BLaER1 treated with 17β-estradiol and CSF1 and Interleukin-3, amounts not matched to agents 10 nM and 100 nM (cell line): ENCODE measurements around the gene PPY.
"Not testable (repeated sequence)": the region's sequence is repeated elsewhere in the genome, so short reads cannot be mapped to it uniquely, and the experiment has no call there.

Source experiments
- H3K27ac ChIP-seq, 11 experiments: shearing (Covaris generic); formaldehyde crosslinking; 2 replicates each; pipeline ENCODE4 v1.8.1; 2022
- H3K27me3 ChIP-seq, 11 experiments: shearing (Covaris generic); formaldehyde crosslinking; 2 replicates each; pipeline ENCODE4 v1.8.1; 2022
- H3K36me3 ChIP-seq, 11 experiments: shearing (Covaris generic); formaldehyde crosslinking; 2 replicates each; pipeline ENCODE4 v1.8.1; 2022
- H3K4me1 ChIP-seq, 10 experiments: shearing (Covaris generic); formaldehyde crosslinking; 2 replicates each; pipeline ENCODE4 v1.8.1; 2022
- H3K4me2 ChIP-seq, 11 experiments: shearing (Covaris generic); formaldehyde crosslinking; 2 replicates each; pipeline ENCODE4 v1.8.1; 2022
- H3K4me3 ChIP-seq, 10 experiments: shearing (Covaris generic); formaldehyde crosslinking; 2 replicates each; pipeline ENCODE4 v1.8.1; 2022
- H3K9ac ChIP-seq, 11 experiments: shearing (Covaris generic); formaldehyde crosslinking; 2 replicates each; pipeline ENCODE4 v1.8.1; 2022
- H3K9me3 ChIP-seq, 11 experiments: shearing (Covaris generic); formaldehyde crosslinking; replicated peaks in 1 of 11; 2 replicates each; pipeline ENCODE4 v1.8.1; 2022
- H4K20me1 ChIP-seq, 11 experiments: shearing (Covaris generic); formaldehyde crosslinking; 2 replicates each; pipeline ENCODE4 v1.8.1; 2022
- Cebpa-rat ChIP-seq, 11 experiments: shearing (Covaris generic); IDR thresholded peaks; 2 replicates each; pipeline ENCODE4 v1.8.1; 2022

The PPY gene

DNA sequence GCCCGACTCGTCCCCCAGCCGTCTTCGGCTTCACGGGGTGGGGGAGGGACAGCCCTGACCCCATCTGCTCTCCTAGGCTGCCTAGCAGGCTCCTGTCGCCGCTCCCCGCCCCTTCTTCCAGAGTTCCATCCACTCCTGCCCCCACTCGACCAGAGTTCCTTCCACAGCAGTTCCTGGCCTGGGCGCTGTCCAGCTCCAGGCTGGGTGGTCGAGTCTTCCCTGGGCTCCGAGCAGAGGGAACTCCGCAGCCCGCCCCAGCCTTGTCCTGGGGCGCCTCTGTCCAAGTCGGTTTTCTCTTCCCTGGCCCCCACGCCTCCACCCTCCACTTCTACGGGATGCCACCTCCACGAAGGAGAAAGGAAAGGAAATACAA lies 10.1 kb upstream of the PPY start:
- TF ChIP-seq Cebpa-rat (IDR thresholded peaks at IDR 0.05): no peak
- H3K4me3 ChIP-seq: no peak overlapping the region
- H4K20me1 ChIP-seq: no peaks in the 10 kb centered on the region; a peak in 1 of 22 replicates
- peaks cover 23 to 42% (median 32%) of the 10 kb centered on the region in 11 experiments for H3K27me3 ChIP-seq
- H3K9ac ChIP-seq: no peak overlapping the region
- H3K27ac ChIP-seq: no peak overlapping the region
- H3K36me3 ChIP-seq: no peaks in the 10 kb centered on the region
- H3K4me1 ChIP-seq: peaks cover under 1 to 36% (median 14%) of the 10 kb centered on the region in 10 experiments; a peak in 13 of 20 replicates
- H3K4me2 ChIP-seq: peak overlapping the region in 3 of 11 experiments; percentile 7 to 43 (median 31); a peak in 6 of 22 replicates
- H3K9me3 ChIP-seq: no peaks in the 10 kb centered on the region

DNA sequence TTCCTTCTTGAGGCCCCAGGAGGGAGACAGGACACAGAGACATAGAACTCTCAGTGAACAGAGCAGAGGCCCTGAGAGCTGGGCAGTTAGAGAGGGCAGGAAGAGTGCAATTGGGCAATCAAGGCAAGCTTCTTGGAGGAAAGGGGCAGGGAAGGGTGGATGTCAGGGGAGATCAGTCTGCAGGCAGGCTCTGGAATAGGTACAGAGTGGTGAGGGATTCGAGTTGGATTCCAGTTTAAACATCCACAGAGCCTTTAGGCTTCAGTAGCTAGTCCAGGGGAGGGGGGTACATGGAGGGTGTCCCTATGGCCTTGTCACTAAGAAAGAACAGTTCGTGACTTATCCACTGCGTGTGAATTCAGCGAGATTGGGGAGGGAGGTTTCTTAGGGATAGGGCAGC lies 9.5 kb upstream of the PPY start:
- Histone ChIP-seq H3K9me3 (no peaks in the 10 kb centered on the region), H3K27me3 (peaks cover 23 to 42% (median 32%) of the 10 kb centered on the region in 11 experiments), H3K9ac (no peak overlapping the region), H3K27ac (no peak overlapping the region), H3K36me3 (no peaks in the 10 kb centered on the region), H3K4me2 (no peak overlapping the region), H3K4me1 (peaks cover 6 to 42% (median 20%) of the 10 kb centered on the region in 10 experiments; a peak in 18 of 20 replicates), H4K20me1 (no peaks in the 10 kb centered on the region; a peak in 1 of 22 replicates), H3K4me3 (no peak overlapping the region)
- TF ChIP-seq Cebpa-rat (IDR thresholded peaks at IDR 0.05): no peak

DNA sequence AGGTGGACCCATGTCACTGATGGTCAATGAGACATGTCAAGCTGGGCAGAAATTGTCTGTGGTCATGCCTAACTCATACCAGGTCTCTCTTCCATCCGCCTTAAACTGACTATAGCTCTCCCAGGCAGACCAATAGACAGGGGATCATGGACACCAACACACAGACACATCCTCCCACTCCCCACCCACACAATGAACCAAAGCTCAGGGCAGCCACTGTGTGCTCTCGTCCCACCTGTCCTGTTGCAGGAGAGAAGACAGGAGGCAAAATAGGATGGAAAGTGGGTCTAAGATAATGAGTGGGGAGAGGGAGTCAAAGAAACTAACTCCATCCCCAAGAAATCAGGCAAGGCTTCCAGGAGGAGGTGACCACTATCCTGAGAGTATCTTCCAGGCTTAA lies 8.3 kb upstream of the PPY start:
- TF ChIP-seq Cebpa-rat (IDR thresholded peaks at IDR 0.05): no peak
- Histone ChIP-seq H3K36me3 (no peaks in the 10 kb centered on the region), H3K27me3 (peaks cover 23 to 42% (median 32%) of the 10 kb centered on the region in 11 experiments), H3K4me1 (peaks cover 10 to 54% (median 30%) of the 10 kb centered on the region in 10 experiments; a peak in 18 of 20 replicates), H3K4me3 (no peak overlapping the region), H3K27ac (no peak overlapping the region), H3K4me2 (no peak overlapping the region), H3K9ac (no peak overlapping the region), H3K9me3 (no peaks in the 10 kb centered on the region), H4K20me1 (no peaks in the 10 kb centered on the region; a peak in 1 of 22 replicates)

DNA sequence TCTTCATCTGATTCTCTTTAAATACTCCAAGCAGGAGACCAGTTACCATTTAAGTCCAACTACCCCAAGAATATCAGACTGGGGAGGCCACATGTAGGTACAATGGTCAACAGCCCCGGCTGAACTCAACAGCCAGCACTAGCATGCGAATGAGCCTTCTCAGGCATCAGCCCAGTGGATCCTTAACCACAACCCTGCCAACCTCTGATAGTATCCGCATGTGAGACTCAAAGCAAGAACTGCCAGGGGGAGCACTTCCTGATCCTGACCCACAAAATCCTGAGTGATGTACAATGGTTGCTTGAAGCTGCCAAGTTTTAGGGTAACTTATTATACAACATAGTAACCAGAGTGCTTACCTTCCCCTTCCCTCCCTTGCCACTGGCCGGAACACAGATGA lies 7.5 kb upstream of the PPY start:
- no peak for TF ChIP-seq Cebpa-rat (IDR thresholded peaks at IDR 0.05)
- H3K9ac ChIP-seq: no peak overlapping the region
- peaks cover 10 to 53% (median 36%) of the 10 kb centered on the region in 10 experiments; a peak in 18 of 20 replicates for H3K4me1 ChIP-seq
- H4K20me1 ChIP-seq: no peaks in the 10 kb centered on the region; a peak in 1 of 22 replicates
- H3K27ac ChIP-seq: no peak overlapping the region
- no peak overlapping the region for H3K4me3 ChIP-seq
- H3K9me3 ChIP-seq: no peaks in the 10 kb centered on the region
- H3K4me2 ChIP-seq: peak overlapping the region in 4 of 11 experiments; percentile 8 to 38 (median 18); a peak in 2 of 22 replicates
- H3K36me3 ChIP-seq: no peaks in the 10 kb centered on the region
- peaks cover 23 to 42% (median 32%) of the 10 kb centered on the region in 11 experiments for H3K27me3 ChIP-seq

DNA sequence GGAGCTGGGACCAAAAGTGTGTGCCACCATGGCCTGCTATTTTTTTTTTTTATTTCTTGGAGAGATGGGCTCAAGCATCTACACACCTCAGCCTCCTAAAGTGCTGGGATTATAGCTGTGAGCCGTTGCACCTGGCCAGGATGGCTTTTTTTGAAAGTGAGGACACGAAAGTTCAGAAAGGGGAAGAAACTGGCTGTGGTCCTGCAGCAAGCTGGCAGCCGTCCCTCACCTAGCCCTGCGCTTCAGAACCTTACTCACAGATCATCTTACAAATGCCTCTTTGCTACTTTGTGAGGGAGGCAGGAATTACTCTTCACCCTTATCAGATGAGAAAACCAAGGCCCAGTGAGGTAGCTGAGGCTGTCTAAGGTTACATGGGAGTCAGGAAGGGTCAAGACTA lies 4.5 kb upstream of the PPY start:
- Histone ChIP-seq H3K9me3 (no peaks in the 10 kb centered on the region), H3K4me2 (peak overlapping the region; percentile 20 to 66 (median 45); a peak in 20 of 22 replicates), H3K4me1 (peaks cover 15 to 42% (median 26%) of the 10 kb centered on the region in 10 experiments; a peak in 19 of 20 replicates), H3K27me3 (peaks cover under 1 to 12% (median 5%) of the 10 kb centered on the region in 11 experiments; a peak in 20 of 22 replicates), H4K20me1 (no peaks in the 10 kb centered on the region), H3K4me3 (no peak overlapping the region), H3K9ac (no peak overlapping the region), H3K27ac (no peak overlapping the region), H3K36me3 (no peaks in the 10 kb centered on the region)
- TF ChIP-seq Cebpa-rat (IDR thresholded peaks at IDR 0.05): no peak

DNA sequence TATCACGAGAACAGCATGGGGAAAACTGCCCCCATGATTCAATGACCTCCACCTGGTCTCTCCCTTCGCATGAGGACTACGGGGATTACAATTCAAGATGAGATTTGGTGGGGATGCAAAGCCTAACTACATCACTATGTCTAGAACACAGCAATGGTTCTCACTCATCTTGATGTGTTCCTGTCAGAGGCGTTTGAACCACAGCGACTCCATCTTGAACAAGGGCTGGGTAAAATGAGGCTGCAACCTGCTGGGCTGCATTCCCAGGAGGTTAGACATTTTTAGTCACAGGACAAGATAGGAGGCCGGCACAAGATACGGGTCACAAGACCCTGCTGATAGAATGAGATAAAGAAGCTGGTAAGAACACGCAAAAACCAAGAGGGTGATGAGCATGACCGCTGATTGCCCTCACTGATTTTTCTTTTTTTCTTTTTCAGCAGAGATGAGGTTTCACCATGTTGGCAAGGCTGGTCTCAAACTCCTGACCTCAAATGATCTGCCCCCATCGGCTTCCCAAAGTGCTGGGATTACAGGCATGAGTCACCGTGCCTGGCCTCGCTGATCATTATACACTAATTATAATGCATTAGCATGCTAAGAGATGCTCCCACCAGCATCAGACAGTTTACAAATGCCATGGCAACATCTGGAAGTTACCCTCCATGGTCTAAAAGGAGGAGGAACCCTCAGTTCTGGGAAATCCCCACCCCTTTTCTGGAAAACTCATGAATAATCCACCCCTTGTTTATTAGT lies 3.0 kb upstream of the PPY start:
- Histone ChIP-seq H4K20me1 (no peaks in the 10 kb centered on the region), H3K4me3 (no peak overlapping the region), H3K9me3 (no peaks in the 10 kb centered on the region), H3K36me3 (no peaks in the 10 kb centered on the region), H3K27me3 (no peaks in the 10 kb centered on the region), H3K4me1 (peaks cover 15 to 49% (median 34%) of the 10 kb centered on the region in 10 experiments; a peak in 19 of 20 replicates), H3K4me2 (peak overlapping the region in 3 of 11 experiments; percentile 20 to 47 (median 32); a peak in 3 of 22 replicates), H3K9ac (no peak overlapping the region), H3K27ac (no peak overlapping the region)
- TF ChIP-seq Cebpa-rat (IDR thresholded peaks at IDR 0.05): no peak

DNA sequence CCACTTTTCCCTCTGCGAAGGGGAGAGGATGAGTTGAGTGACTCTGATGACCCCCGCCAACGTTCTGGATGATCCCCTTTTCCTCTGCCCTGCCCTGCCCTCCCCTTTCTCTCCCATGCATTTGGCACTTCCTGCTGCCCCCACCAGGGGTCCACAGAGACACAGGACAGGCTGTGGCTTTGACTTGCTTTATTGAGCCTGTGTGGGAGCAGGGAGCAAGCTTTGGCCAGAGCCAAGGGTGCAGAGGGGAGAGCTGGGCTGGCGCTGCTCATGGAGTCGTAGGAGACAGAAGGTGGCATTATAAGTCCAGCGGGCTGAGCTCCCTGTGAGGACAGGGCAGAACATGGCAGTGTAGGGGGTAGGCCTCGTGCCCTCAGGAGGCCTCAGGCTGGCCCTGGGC lies 1.6 kb downstream of the PPY start:
- H3K27me3 ChIP-seq: peaks cover 0 to 9% (median 4%) of the 10 kb centered on the region in 11 experiments; a peak in 7 of 22 replicates
- no peak overlapping the region for H3K27ac ChIP-seq
- no peak overlapping the region for H3K4me3 ChIP-seq
- peaks cover 8 to 46% (median 35%) of the 10 kb centered on the region in 10 experiments; a peak in 19 of 20 replicates for H3K4me1 ChIP-seq
- peak overlapping the region in 8 of 11 experiments; percentile 7 to 91 (median 74); a peak in 5 of 22 replicates for H3K4me2 ChIP-seq
- H4K20me1 ChIP-seq: no peaks in the 10 kb centered on the region
- no peaks in the 10 kb centered on the region for H3K36me3 ChIP-seq
- TF ChIP-seq Cebpa-rat (IDR thresholded peaks at IDR 0.05): no peak
- no peaks in the 10 kb centered on the region for H3K9me3 ChIP-seq
- peak overlapping the region in 4 of 11 experiments; percentile 18 to 44 (median 27); a peak in 4 of 22 replicates for H3K9ac ChIP-seq

DNA sequence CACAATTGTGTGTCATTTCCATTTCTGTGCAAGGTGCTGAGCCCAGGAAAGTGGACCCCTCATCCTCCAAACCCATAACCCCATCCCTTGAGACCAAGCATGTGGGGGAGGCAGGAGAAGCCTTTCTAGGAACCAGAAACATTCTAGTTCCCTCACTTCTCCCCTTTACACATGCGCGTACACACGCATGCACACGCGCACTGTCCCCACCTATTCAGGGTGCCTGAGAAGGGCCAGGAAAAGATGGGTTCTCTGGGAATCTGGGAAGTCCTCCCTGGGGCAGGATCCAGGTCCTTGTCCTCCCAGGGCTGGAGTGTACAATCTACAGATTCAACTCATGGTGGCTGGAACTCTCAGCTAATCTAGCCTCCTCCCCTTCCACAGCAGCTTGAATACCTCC lies 2.4 kb downstream of the PPY start:
- no peak for TF ChIP-seq Cebpa-rat (IDR thresholded peaks at IDR 0.05)

DNA sequence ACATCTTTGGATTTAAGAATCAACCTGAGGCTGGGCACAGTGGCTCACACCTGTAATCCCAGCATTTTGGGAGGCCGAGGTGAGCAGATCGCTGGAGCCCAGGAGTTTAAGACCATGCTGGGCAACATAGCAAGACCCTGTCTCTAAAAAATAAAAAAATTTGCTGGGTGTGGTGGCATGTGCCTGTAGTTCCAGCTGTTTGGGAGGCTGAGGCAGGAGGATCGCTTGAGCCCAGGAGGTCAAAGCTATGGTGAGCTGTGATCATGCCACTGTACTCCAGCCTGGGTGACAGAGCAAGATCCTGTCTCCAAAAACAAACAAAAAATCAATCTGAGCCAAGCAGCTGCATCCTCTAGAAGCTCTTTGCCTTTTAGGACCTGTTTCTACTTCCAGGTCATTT lies 2.8 kb downstream of the PPY start:
- not testable (repeated sequence) for H3K36me3 ChIP-seq, H3K27me3 ChIP-seq, H3K9me3 ChIP-seq, H4K20me1 ChIP-seq
- Histone ChIP-seq H3K27ac (0 out of 22 replicates have a peak overlapping the region, but pooled peaks of 1 of the 11 experiments have one; percentile 9), H3K4me3 (peak overlapping the region in 1 of 10 experiments; percentile 44; a peak in 1 of 20 replicates), H3K9ac (peak overlapping the region in 3 of 11 experiments; percentile 35 to 61 (median 61); a peak in 3 of 22 replicates), H3K4me1 (peaks cover 8 to 39% (median 33%) of the 10 kb centered on the region in 10 experiments; a peak in 19 of 20 replicates), H3K4me2 (peak overlapping the region in 8 of 11 experiments; percentile 71 to 93 (median 88); a peak in 16 of 22 replicates)

More for the DNA sequence above, 2.4 kb downstream of the PPY start:
- H3K9me3 ChIP-seq: no peaks in the 10 kb centered on the region
- H3K4me2 ChIP-seq: peak overlapping the region in 8 of 11 experiments; percentile 71 to 93 (median 88); a peak in 12 of 22 replicates
- H3K36me3 ChIP-seq: no peaks in the 10 kb centered on the region
- H3K27ac ChIP-seq: no peak overlapping the region
- peaks cover 8 to 39% (median 33%) of the 10 kb centered on the region in 10 experiments; a peak in 19 of 20 replicates for H3K4me1 ChIP-seq
- no peak overlapping the region for H3K4me3 ChIP-seq
- no peak overlapping the region for H3K9ac ChIP-seq
- H3K27me3 ChIP-seq: peaks cover 0 to 9% (median 4%) of the 10 kb centered on the region in 11 experiments; a peak in 7 of 22 replicates
- no peaks in the 10 kb centered on the region for H4K20me1 ChIP-seq
